HG02870 (cell line): ENCODE data around the gene FCHO2.

Experiments used
- ATAC-seq: cut with Tn5 transposase; IDR thresholded peaks from one replicate; pipeline ENCODE4 v1.9.1; 2021; ENCODE audit warnings: mild to moderate bottlenecking, moderate library complexity; ENCODE audit not compliant: unreplicated experiment

Gene FCHO2

DNA sequence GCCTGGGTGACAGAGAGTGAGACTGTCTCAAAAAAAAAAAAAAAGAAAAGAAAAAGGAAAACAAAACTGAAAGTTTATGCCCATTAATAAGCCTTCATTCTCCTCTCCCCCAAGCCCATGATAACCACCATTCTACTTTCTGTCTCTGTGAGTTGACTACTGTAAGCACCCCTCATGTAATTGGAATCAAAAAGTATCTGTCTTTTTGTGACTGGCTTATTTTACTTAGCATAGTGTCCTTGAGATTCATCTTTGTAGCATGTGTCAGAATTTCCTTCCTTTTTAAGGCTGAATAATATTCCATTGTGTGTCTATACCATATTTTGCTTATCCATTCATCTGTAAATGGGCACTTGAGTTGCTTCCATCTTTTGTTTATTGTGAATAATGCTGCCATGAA is 150.5 kb downstream of the FCHO2 start:
- ATAC-seq = no peak

DNA sequence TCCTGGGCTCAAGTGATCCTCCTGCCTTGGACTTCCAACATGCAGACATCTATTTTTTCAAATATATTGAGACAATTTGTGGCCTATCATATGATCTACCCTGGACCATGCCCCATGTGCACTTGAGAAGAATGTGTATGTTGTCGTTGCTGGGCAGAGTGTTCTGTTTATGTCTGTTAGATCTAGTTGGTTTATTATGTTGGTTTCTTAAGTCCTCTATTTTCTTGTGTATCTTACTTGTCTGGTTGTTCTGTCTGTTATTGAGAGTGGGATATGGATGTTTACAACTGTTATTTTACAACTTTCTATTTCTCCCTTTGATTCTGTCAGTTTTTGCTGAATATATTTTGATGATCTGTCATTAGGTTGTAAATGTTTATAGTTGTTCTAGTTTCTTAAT is 154.3 kb downstream of the FCHO2 start:
- no peak for ATAC-seq

- no peak for ATAC-seq
Measured at GRCh38 chr5:73111536-73111935, 155.7 kb downstream of the FCHO2 start.

- no peak for ATAC-seq
Measured at GRCh38 chr5:73112359-73112758, 156.5 kb downstream of the FCHO2 start.

GRCh38 chr5:73114044-73114688 is 158.3 kb downstream of the FCHO2 start:
- no peak for ATAC-seq

GRCh38 chr5:73115399-73116051 is 159.7 kb downstream of the FCHO2 start:
- no peak for ATAC-seq

DNA sequence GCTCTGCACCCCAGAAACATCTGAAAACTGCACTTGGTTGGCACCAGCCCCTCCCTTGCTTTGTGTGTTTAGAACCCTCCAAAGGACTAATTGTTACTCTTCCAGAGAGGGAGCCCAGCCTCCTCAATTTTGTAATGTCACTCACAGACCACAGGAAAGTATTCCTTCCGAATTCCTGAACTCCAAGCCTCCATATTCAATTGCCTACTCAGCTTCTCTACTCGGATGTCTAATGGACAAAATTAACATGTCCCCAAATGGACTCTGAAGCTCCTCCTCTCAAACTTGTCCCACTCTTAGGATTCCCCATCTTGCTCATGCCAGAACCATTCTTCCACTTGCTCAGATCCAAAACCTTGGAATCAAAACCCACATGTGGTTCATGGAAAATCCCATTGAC is 160.7 kb downstream of the FCHO2 start:
- no peak for ATAC-seq

GRCh38 chr5:73117088-73117740 is 161.4 kb downstream of the FCHO2 start:
- no peak for ATAC-seq

GRCh38 chr5:73118391-73118973 is 162.6 kb downstream of the FCHO2 start:
- ATAC-seq = no peak

GRCh38 chr5:73119451-73120157 is 163.8 kb downstream of the FCHO2 start:
- no peak for ATAC-seq

GRCh38 chr5:73120222-73121118 is 164.6 kb downstream of the FCHO2 start, which contains the start of gene TMEM171:
Gene TMEM171, plus strand, starts transcription at chr5:73120575. Its CDS starts 2,799 bp downstream, at chr5:73123374.
- no peak for ATAC-seq

- ATAC-seq = no peak
Measured at GRCh38 chr5:73121119-73121463, 165.2 kb downstream of the FCHO2 start.

GRCh38 chr5:73122875-73123810 is 167.3 kb downstream of the FCHO2 start:
- ATAC-seq = no peak

- no peak for ATAC-seq
Measured at GRCh38 chr5:73125289-73125688, 169.4 kb downstream of the FCHO2 start.

GRCh38 chr5:73126381-73126780 is 170.5 kb downstream of the FCHO2 start:
- ATAC-seq = no peak

- no peak for ATAC-seq
Measured at GRCh38 chr5:73126957-73127356, 171.1 kb downstream of the FCHO2 start.

DNA sequence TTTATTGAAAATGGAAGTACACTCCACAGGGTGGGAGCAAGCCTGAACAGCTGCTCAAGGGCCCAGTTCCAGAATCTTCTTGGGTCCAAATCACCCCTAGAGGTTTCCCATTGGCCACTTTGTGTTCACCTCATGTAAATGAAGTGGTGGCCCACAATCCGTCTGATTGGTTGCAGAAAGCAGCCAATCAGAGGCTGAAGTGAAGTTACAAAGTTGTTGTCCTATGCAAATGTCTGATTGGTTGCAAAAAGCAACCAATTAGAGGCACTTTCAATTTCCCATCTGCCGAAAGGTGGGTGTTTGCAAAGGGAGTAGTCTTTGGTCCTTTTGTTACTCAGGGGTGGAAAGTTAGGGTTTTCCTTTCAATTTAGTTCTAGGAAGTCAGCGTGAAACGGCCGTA is 173.3 kb downstream of the FCHO2 start:
- no peak for ATAC-seq

DNA sequence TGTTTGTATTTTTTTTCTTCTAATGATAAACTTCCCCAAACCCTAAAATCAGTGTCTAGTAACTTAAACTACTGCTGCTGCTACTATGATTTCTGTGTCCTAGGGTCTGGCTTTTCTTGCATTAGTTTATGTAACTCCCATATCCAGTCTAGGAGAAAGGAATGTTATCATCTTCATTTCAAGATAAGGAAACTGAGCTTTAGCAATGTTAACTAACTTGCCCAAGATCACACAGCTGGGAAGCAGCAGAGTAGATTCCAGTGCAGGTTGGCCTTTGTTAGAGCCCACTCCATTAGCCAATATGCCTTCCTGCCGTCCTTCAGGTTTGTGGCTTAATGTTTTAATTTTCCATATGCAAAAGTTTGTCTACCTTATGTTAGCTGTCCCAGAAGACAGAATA is 175.0 kb downstream of the FCHO2 start:
- no peak for ATAC-seq

DNA sequence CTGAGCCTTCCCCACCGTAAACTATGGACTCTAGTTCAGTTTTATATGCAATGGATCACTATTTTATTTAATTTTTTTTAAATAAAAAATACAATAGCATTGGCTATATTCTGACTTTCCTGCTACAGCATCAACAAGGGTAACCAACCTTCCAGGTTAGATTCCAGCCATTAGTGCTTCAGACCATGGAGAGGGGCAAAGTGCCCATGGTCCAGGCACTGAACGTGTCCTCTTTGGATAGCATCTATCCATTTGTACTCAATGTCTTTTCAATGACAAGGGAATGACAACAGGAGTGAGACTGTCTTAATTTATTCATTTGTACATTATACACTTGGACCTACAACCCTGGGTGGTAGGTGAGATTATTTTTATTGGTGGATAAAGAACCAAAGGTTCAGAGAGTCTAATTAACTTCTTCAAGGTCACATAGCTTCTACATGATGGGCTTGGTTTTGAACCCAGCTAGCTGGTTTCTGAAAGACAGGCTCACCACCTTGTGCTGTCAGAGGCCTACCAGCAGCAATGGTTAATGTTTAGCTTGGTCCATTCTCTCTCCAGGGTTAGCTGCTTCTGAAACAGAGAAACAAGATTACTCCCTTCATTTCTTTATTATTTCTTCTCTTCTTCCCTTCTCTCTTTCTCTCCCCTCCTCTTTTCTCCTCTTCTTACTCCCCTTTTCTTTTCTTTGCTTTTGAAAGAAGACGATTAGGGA is 176.0 kb downstream of the FCHO2 start:
- no peak for ATAC-seq
